H1 (cell line): ENCODE measurements around the gene CSGALNACT2. TPM values are rescaled to one million over a fixed set of nuclear protein-coding genes. Genes with fewer than 3 reads are reported as not detected.

Experiments used
- EP300 ChIP-seq, 2 experiments: IDR thresholded peaks; 1 replicate in 1 of 2; 2 replicates in 1 of 2; pipeline ENCODE4 v1.6.1; 2011 to 2012; ENCODE audit warnings: low read depth in 2 of 2, low read length in 2 of 2, mild to moderate bottlenecking in 2 of 2, borderline replicate concordance in 1 of 2, inconsistent platforms in 1 of 2, moderate library complexity in 1 of 2
- JUN ChIP-seq: IDR thresholded peaks from 2 replicates; pipeline ENCODE4 v1.6.1; 2011; ENCODE audit warnings: low read depth, mild to moderate bottlenecking, improper control_type of control experiment, low read length
- polyA plus RNA-seq, 7 experiments: library from polyadenylated mRNA; depleted of rRNA in 3 of 7; stranded (reverse) in 5 of 7; unstranded in 2 of 7; fragments of >200 nt in 5 of 7; fragments of 200-250 nt in 2 of 7; gene quantifications; 1 replicate in 5 of 7; 2 replicates in 1 of 7; 4 replicates in 1 of 7; pipeline versions ENCODE4 v1.2.1 to v1.2.3, GENCODE V29; 2011 to 2013; ENCODE audit warnings: missing spikeins in 2 of 7, mixed read lengths in 2 of 7
- total RNA-seq: library from RNA; stranded (reverse); fragmentation: NEBNext Ultra II Directional; extraction: Animal tissue kit (Norgen Biotek cat#: 25700); gene quantifications from 2 replicates; pipeline ENCODE4 v1.2.1, GENCODE V29; 2021

CSGALNACT2 gene
- total and polyA plus RNA-seq, 2 of the 8 experiments (the other 6 are each of a cell fraction or from before 2014, with no cell fraction given) = 2.6 to 5.3 TPM

DNA sequence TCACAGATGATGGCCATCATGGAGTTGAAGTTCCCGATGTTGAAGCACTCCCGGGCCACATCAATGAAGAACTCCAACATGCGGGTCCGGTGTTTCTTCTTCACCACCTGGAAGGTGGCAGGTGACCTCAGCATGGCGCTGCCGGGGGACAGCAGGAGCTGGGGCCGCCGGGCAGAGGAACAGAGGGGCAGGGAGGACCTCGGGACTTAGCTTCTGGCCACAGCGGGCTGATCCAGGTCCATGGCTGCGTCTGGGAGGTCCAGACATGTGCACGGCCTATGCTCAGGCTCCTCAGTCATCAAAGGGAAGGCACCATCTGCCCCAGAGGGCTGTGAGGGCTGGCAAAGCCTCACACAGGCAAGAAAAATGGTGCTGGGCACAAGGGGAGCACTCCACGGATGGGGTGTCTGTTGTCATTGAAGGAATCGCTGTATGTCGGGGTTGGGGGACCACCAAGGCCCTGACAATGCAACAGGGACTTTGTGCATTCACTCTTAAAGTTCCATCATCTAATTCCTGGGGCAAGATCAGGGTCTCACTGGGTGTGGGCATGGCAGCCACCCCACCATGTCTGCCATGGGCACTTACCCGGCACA, 60.9 kb downstream of the CSGALNACT2 start (continued):
- no peak for TF ChIP-seq EP300 (IDR thresholded peaks at IDR 0.05; ENCODE audit: borderline replicate concordance in 1 of 2, low read depth in 2 of 2, low read length in 2 of 2)
- TF ChIP-seq JUN = no peak
